H9 (cell line): ENCODE results near the gene KCTD12. TPM values are rescaled to one million over a fixed set of nuclear protein-coding genes. Genes with fewer than 3 reads are reported as not detected.

ENCODE experiments used
- DNase-seq: peaks from one replicate; pipeline ENCODE4 v3.0.0-alpha.2; 2017
- H2AFZ ChIP-seq: one replicate; pipeline ENCODE4 v1.6.1; 2013; ENCODE audit warnings: mild to moderate bottlenecking, low read length, control low read depth, moderate library complexity
- H2AK5ac ChIP-seq: 2 replicates; pipeline ENCODE4 v1.6.1; 2013; ENCODE audit warnings: low read length, control low read depth, mixed read lengths; ENCODE audit not compliant: insufficient read length
- H2BK120ac ChIP-seq: one replicate; pipeline ENCODE4 v1.6.1; 2013; ENCODE audit warnings: low read depth, mild to moderate bottlenecking, low read length, control low read depth, inconsistent platforms; ENCODE audit not compliant: poor library complexity, severe bottlenecking
- H2BK12ac ChIP-seq: 2 replicates; pipeline ENCODE4 v1.6.1; 2013; ENCODE audit warnings: low read length, control low read depth, mixed read lengths, low read depth; ENCODE audit not compliant: insufficient read length
- H2BK15ac ChIP-seq: 2 replicates; pipeline ENCODE4 v1.6.1; 2013; ENCODE audit warnings: low read depth, low read length, control low read depth
- H2BK20ac ChIP-seq: one replicate; pipeline ENCODE4 v1.6.1; 2013; ENCODE audit warnings: low read depth, mild to moderate bottlenecking, low read length, control low read depth, inconsistent platforms; ENCODE audit not compliant: poor library complexity, severe bottlenecking
- H2BK5ac ChIP-seq: 2 replicates; pipeline ENCODE4 v1.6.1; 2013; ENCODE audit warnings: low read length, control low read depth, mixed read lengths; ENCODE audit not compliant: insufficient read length
- H3K14ac ChIP-seq: 2 replicates; pipeline ENCODE4 v1.6.1; 2013; ENCODE audit warnings: low read length, control low read depth; ENCODE audit not compliant: insufficient read depth
- H3K18ac ChIP-seq: 2 replicates; pipeline ENCODE4 v1.6.1; 2013; ENCODE audit warnings: low read depth, mild to moderate bottlenecking, mixed read lengths, low read length, control low read depth; ENCODE audit not compliant: insufficient read length
- H3K23ac ChIP-seq: 2 replicates; pipeline ENCODE4 v1.6.1; 2013; ENCODE audit warnings: low read length, control low read depth, mixed read lengths, low read depth; ENCODE audit not compliant: insufficient read length
- H3K23me2 ChIP-seq: 2 replicates; pipeline ENCODE4 v1.6.1; 2013; ENCODE audit warnings: low read depth, mild to moderate bottlenecking, mixed read lengths, low read length, control low read depth; ENCODE audit not compliant: insufficient read length, poor library complexity, severe bottlenecking
- H3K27ac ChIP-seq: 2 replicates; pipeline ENCODE4 v1.5.1; 2013; ENCODE audit warnings: low read length, control low read depth, mixed read lengths, low read depth; ENCODE audit not compliant: insufficient read length
- H3K27me3 ChIP-seq: 2 replicates; pipeline ENCODE4 v1.6.1; 2013; ENCODE audit warnings: low read length, control low read depth, inconsistent platforms; ENCODE audit not compliant: insufficient read depth
- H3K4ac ChIP-seq: 2 replicates; pipeline ENCODE4 v1.6.1; 2013; ENCODE audit warnings: low read depth, mild to moderate bottlenecking, control low read depth, inconsistent platforms, low read length, moderate library complexity
- H3K4me1 ChIP-seq: 2 replicates; pipeline ENCODE4 v1.6.1; 2013; ENCODE audit warnings: low read length, control low read depth, inconsistent platforms; ENCODE audit not compliant: insufficient read depth
- H3K4me2 ChIP-seq: 2 replicates; pipeline ENCODE4 v1.6.1; 2013; ENCODE audit warnings: low read length, control low read depth, mixed read lengths; ENCODE audit not compliant: insufficient read length, insufficient read depth
- H3K56ac ChIP-seq: 2 replicates; pipeline ENCODE4 v1.6.1; 2013; ENCODE audit warnings: low read depth, mild to moderate bottlenecking, mixed read lengths, low read length, control low read depth; ENCODE audit not compliant: insufficient read length
- H3K79me1 ChIP-seq: 2 replicates; pipeline ENCODE4 v1.6.1; 2013; ENCODE audit warnings: low read depth, mild to moderate bottlenecking, moderate library complexity, low read length, control low read depth, inconsistent platforms; ENCODE audit not compliant: insufficient read depth, poor library complexity, severe bottlenecking
- H3K79me2 ChIP-seq: 2 replicates; pipeline ENCODE4 v1.6.1; 2013; ENCODE audit warnings: low read length, control low read depth, inconsistent platforms; ENCODE audit not compliant: insufficient read depth
- H3K9ac ChIP-seq: 2 replicates; pipeline ENCODE4 v1.6.1; 2013; ENCODE audit warnings: low read length, control low read depth, mixed read lengths; ENCODE audit not compliant: insufficient read length; ENCODE audit errors: extremely low read depth
- H3K9me3 ChIP-seq: one replicate; pipeline ENCODE4 v1.6.1; 2013; ENCODE audit warnings: low read depth, low read length, inconsistent platforms; ENCODE audit not compliant: control insufficient read depth
- H3T11ph ChIP-seq: one replicate; pipeline ENCODE4 v1.6.1; 2013; ENCODE audit warnings: mild to moderate bottlenecking, low read length, control low read depth, inconsistent platforms
- H4K20me1 ChIP-seq: one replicate; pipeline ENCODE4 v1.6.1; 2013; ENCODE audit not compliant: control insufficient read depth, insufficient read length, insufficient read depth
- H4K5ac ChIP-seq: 2 replicates; pipeline ENCODE4 v1.6.1; 2013; ENCODE audit warnings: low read depth, mild to moderate bottlenecking, mixed read lengths, low read length, control low read depth; ENCODE audit not compliant: insufficient read length
- H4K8ac ChIP-seq: replicated peaks from 2 replicates; pipeline ENCODE4 v1.6.1; 2013; ENCODE audit warnings: low read length, control low read depth, mixed read lengths, low read depth; ENCODE audit not compliant: insufficient read length
- H4K91ac ChIP-seq: 2 replicates; pipeline ENCODE4 v1.6.1; 2013; ENCODE audit warnings: low read depth, mild to moderate bottlenecking, moderate library complexity, mixed read lengths, low read length, control low read depth; ENCODE audit not compliant: insufficient read length
- H3K27ac Mint-ChIP-seq, 3 experiments: 2 replicates in 2 of 3; 3 replicates in 1 of 3; pipeline ENCODE4 v1.8.0; 2020 to 2021; ENCODE audit warnings: mixed read lengths in 3 of 3, mild to moderate bottlenecking in 1 of 3, moderate library complexity in 1 of 3
- H3K27me3 Mint-ChIP-seq: 2 replicates; pipeline ENCODE4 v1.8.0; 2021; ENCODE audit warnings: low read depth, mild to moderate bottlenecking, moderate library complexity, mixed read lengths
- H3K36me3 Mint-ChIP-seq, 3 experiments: 2 replicates in 2 of 3; 3 replicates in 1 of 3; pipeline ENCODE4 v1.8.0; 2020 to 2021; ENCODE audit warnings: low read depth in 3 of 3, mixed read lengths in 3 of 3; ENCODE audit not compliant: insufficient read depth in 1 of 3
- H3K4me1 Mint-ChIP-seq, 2 experiments: 2 replicates each; pipeline ENCODE4 v1.8.0; 2020; ENCODE audit warnings: mixed read lengths in 2 of 2
- H3K4me3 Mint-ChIP-seq, 2 experiments: 2 replicates in 1 of 2; 3 replicates in 1 of 2; pipeline ENCODE4 v1.8.0; 2020 to 2021; ENCODE audit warnings: mild to moderate bottlenecking in 2 of 2, mixed read lengths in 2 of 2, moderate library complexity in 1 of 2
- H3K9me3 Mint-ChIP-seq, 2 experiments: 2 replicates in 1 of 2; 3 replicates in 1 of 2; pipeline ENCODE4 v1.8.0; 2020; ENCODE audit warnings: mild to moderate bottlenecking in 2 of 2, mixed read lengths in 2 of 2, moderate library complexity in 1 of 2
- WGBS: extraction: QIAGEN DNeasy Blood & Tissue Kit; methylation state at CpG from one replicate; pipeline ENCODE4 v1.1.7; 2013; ENCODE audit warnings: missing lambda C conversion rate, low lambda C conversion rate, mixed read lengths; ENCODE audit not compliant: insufficient read length; ENCODE audit errors: extremely low coverage; 5-methylcytosine and 5-hydroxymethylcytosine counted together
- total RNA-seq: library from RNA; stranded (reverse); gene quantifications from 2 replicates; pipeline ENCODE4 v1.2.1, GENCODE V29; 2021
- TF ChIP-seq, protein P1 (sequence below): fragments of 200-600 bp; sonication (generic); conservative IDR thresholded peaks from 3 replicates; pipeline ENCODE4 v1.8.0; 2021; ENCODE audit warnings: antibody characterized with exemption, mild to moderate bottlenecking

KCTD12 gene
- total RNA-seq, 1 experiment from 2014 or later: 3.4 TPM

DNA sequence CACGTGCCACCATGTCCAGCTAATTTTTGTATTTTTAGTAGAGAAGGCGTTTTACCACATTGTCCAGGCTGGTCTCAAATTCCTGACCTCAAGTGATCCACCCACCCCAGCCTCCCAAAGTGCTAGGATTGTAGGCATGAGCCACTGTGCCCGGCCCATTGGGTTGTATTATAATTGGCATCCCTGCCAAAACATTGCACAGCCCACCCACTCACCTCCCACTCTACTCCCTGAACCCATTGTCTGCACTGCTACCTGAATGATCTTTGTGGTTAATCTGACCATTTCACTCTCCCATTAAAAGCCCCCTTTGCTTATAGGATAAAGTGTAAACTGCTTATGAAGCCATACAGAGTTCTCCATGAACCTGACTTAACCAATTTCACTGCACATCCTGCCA, 26.3 kb upstream of the KCTD12 start:
- H3K14ac ChIP-seq: no peak overlapping the region
- no peak overlapping the region for H3K4ac ChIP-seq
- no peaks in the 10 kb centered on the region for H3K27me3 Mint-ChIP-seq
- H3T11ph ChIP-seq: no peak overlapping the region
- H2BK120ac ChIP-seq: no peak overlapping the region
- H3K27me3 ChIP-seq: no peaks in the 10 kb centered on the region
- H3K23ac ChIP-seq: no peak overlapping the region
- H2BK15ac ChIP-seq: no peak overlapping the region
- no peak overlapping the region for H3K4me3 Mint-ChIP-seq
- H4K91ac ChIP-seq: no peak overlapping the region
- H3K4me1 ChIP-seq: no peaks in the 10 kb centered on the region
- no peaks in the 10 kb centered on the region for H3K4me1 Mint-ChIP-seq
- H3K56ac ChIP-seq: no peak overlapping the region
- no peak overlapping the region for H3K4me2 ChIP-seq
- H3K27ac Mint-ChIP-seq: no peak overlapping the region
- H3K9ac ChIP-seq: no peak overlapping the region
- no peaks in the 10 kb centered on the region for H3K23me2 ChIP-seq
- H2BK20ac ChIP-seq: no peak overlapping the region
- no CpG with 5 or more reads among the region's 3 CpGs for WGBS
- H3K79me2 ChIP-seq: no peaks in the 10 kb centered on the region
- TF ChIP-seq, protein P1, sequence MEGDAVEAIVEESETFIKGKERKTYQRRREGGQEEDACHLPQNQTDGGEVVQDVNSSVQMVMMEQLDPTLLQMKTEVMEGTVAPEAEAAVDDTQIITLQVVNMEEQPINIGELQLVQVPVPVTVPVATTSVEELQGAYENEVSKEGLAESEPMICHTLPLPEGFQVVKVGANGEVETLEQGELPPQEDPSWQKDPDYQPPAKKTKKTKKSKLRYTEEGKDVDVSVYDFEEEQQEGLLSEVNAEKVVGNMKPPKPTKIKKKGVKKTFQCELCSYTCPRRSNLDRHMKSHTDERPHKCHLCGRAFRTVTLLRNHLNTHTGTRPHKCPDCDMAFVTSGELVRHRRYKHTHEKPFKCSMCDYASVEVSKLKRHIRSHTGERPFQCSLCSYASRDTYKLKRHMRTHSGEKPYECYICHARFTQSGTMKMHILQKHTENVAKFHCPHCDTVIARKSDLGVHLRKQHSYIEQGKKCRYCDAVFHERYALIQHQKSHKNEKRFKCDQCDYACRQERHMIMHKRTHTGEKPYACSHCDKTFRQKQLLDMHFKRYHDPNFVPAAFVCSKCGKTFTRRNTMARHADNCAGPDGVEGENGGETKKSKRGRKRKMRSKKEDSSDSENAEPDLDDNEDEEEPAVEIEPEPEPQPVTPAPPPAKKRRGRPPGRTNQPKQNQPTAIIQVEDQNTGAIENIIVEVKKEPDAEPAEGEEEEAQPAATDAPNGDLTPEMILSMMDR: no peak
- H3K9me3 ChIP-seq: no peaks in the 10 kb centered on the region
- no peak overlapping the region for H4K5ac ChIP-seq
- H3K9me3 Mint-ChIP-seq: no peaks in the 10 kb centered on the region
- H2BK5ac ChIP-seq: no peak overlapping the region
- no peak overlapping the region for H2AK5ac ChIP-seq
- H3K18ac ChIP-seq: no peak overlapping the region
- no peak overlapping the region for H4K8ac ChIP-seq
- no peaks in the 10 kb centered on the region for H3K79me1 ChIP-seq
- H4K20me1 ChIP-seq: no peaks in the 10 kb centered on the region
- no peak overlapping the region for H2BK12ac ChIP-seq
- no peak for DNase-seq
- H2AFZ ChIP-seq: no peak overlapping the region
- H3K27ac ChIP-seq: no peak overlapping the region
- H3K36me3 Mint-ChIP-seq: no peaks in the 10 kb centered on the region; a peak in 1 of 7 replicates
